GM12865 (cell line): ENCODE measurements around the gene DNAJC16.

Experiments used
- DNase-seq: peaks from one replicate; pipeline ENCODE4 v3.0.0; 2010; ENCODE audit warnings: low read depth
- H3K4me3 ChIP-seq: 2 replicates; pipeline ENCODE4 v1.5.1; 2011; ENCODE audit warnings: mild to moderate bottlenecking, low read depth, low read length, control low read depth
- TF ChIP-seq, protein P1 (sequence below): IDR thresholded peaks from 2 replicates; pipeline ENCODE4 v1.5.1; 2011; ENCODE audit warnings: low read length, control low read depth, low read depth, inconsistent platforms; ENCODE audit not compliant: insufficient read depth; ENCODE audit errors: missing control alignments

Gene DNAJC16

GRCh38 chr1:15531003-15531402 is 4.4 kb downstream of the DNAJC16 start:
- no peak overlapping the region for H3K4me3 ChIP-seq
- no peak for DNase-seq
- TF ChIP-seq, protein P1, sequence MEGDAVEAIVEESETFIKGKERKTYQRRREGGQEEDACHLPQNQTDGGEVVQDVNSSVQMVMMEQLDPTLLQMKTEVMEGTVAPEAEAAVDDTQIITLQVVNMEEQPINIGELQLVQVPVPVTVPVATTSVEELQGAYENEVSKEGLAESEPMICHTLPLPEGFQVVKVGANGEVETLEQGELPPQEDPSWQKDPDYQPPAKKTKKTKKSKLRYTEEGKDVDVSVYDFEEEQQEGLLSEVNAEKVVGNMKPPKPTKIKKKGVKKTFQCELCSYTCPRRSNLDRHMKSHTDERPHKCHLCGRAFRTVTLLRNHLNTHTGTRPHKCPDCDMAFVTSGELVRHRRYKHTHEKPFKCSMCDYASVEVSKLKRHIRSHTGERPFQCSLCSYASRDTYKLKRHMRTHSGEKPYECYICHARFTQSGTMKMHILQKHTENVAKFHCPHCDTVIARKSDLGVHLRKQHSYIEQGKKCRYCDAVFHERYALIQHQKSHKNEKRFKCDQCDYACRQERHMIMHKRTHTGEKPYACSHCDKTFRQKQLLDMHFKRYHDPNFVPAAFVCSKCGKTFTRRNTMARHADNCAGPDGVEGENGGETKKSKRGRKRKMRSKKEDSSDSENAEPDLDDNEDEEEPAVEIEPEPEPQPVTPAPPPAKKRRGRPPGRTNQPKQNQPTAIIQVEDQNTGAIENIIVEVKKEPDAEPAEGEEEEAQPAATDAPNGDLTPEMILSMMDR: no peak

GRCh38 chr1:15531682-15532081 is 5.0 kb downstream of the DNAJC16 start:
- no peak for DNase-seq
- no peak overlapping the region for H3K4me3 ChIP-seq
- TF ChIP-seq, protein P1: no peak

DNA sequence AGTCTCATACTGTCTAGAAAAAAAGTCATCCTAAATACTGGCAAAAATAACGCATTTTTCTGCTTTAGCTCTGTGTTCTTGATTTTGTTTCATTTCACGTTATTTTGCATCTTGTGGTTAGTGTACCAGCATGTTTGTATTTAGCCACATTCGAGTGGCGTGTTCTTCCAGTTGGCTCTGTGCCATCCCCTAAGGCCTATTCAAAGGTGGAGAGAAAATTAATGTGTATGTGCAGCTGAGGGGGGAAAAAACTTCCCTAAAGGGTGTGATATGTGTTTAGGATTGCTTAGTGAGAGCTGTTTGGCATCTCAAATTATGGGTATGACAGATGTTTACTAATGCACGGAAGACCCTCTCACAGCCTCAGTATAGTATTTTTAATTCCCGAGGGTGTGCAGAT is 12.1 kb downstream of the DNAJC16 start:
- TF ChIP-seq, protein P1: no peak
- no peak overlapping the region for H3K4me3 ChIP-seq
- DNase-seq: no peak

GRCh38 chr1:15540186-15540585 is 13.5 kb downstream of the DNAJC16 start:
- TF ChIP-seq, protein P1: no peak
- no peak for DNase-seq
- H3K4me3 ChIP-seq: no peak overlapping the region

- no peak for DNase-seq
- TF ChIP-seq, protein P1: no peak
- H3K4me3 ChIP-seq: no peak overlapping the region
Observed at GRCh38 chr1:15541231-15541792, 14.7 kb downstream of the DNAJC16 start.

DNA sequence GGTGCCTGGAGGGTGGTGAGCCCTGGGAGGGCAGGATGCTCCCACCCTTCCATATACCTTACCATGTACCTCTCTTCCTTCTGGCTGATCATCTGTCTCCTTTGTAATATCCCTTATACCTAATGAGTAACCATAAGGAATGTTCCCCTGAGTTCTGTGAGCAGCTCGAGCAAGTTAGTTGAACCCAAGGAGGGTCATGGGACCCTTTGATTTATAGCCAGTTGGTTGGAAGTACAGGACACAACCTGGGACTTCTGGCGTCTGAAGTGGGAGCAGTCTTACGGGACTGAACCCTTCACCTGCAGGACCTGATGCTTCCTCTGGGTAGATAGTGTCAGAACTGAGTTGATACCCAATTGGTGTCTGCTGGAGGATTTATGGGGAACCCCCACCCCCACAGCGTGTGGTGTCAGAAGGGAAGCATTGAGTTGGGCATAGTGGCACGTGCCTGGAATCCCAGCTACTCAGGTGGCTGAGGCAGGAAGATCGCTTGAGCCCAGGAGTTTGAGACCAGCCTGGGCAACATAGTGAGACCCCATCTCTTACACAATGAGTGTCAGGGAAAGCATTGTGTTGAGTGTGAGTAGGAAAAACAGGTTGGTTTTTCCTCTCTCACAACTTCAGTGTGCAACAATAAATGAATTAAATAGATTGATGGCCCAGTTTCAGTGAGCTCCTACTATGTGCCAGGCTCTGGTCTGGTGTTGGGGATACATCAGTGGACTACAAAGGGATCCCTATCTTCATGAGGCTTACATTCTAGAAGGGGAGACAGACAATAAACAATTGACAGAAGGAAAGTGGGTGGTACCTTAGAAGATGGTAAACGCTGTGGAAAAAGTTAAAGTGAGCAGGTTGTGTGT is 16.0 kb downstream of the DNAJC16 start:
- TF ChIP-seq, protein P1: no peak
- DNase-seq: no peak

GRCh38 chr1:15543251-15543588 is 16.6 kb downstream of the DNAJC16 start:
- TF ChIP-seq, protein P1: no peak
- no peak for DNase-seq
- H3K4me3 ChIP-seq: no peak overlapping the region

More for the DNA sequence above, 16.0 kb downstream of the DNAJC16 start:
- no peak overlapping the region for H3K4me3 ChIP-seq
